ENCODE data around the gene CCDC134.

The CCDC134 gene

DNA sequence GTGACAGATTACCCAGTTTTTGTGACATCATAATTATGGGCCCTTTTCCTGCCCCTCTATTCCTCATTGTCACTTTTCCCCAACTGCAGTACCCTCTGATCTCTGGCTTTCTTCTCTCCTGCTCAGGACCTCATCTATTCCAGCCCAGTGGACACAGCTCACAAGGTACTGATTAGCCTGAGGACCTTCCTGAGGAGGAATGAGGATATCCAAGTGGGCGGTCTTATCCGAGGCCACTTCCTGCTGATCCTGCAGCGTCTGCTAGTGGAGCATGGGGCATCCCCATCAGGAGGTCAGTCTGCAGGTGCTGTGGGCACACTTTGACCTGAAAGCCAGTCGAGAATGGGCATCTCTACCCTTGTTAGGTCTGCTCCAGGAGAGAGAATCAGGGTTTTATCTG, 24.5 kb upstream of the CCDC134 start:
- in situ Hi-C loops (cut with HindIII; ENCODE audit: low sequenced_read_pairs), result loop anchor here (5.0 kb wide), 1 partner anchor 34 kb away; no protein-coding TSS in a partner anchor
- TF ChIP-seq, protein P1, sequence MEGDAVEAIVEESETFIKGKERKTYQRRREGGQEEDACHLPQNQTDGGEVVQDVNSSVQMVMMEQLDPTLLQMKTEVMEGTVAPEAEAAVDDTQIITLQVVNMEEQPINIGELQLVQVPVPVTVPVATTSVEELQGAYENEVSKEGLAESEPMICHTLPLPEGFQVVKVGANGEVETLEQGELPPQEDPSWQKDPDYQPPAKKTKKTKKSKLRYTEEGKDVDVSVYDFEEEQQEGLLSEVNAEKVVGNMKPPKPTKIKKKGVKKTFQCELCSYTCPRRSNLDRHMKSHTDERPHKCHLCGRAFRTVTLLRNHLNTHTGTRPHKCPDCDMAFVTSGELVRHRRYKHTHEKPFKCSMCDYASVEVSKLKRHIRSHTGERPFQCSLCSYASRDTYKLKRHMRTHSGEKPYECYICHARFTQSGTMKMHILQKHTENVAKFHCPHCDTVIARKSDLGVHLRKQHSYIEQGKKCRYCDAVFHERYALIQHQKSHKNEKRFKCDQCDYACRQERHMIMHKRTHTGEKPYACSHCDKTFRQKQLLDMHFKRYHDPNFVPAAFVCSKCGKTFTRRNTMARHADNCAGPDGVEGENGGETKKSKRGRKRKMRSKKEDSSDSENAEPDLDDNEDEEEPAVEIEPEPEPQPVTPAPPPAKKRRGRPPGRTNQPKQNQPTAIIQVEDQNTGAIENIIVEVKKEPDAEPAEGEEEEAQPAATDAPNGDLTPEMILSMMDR (IDR thresholded peaks at IDR 0.05; ENCODE audit: low read depth, low read length, missing control alignments), result no peak
- DNase-seq (ENCODE audit: low read depth), result no peak
- no peak overlapping the region for H3K4me3 ChIP-seq (ENCODE audit: low read depth, low read length)

DNA sequence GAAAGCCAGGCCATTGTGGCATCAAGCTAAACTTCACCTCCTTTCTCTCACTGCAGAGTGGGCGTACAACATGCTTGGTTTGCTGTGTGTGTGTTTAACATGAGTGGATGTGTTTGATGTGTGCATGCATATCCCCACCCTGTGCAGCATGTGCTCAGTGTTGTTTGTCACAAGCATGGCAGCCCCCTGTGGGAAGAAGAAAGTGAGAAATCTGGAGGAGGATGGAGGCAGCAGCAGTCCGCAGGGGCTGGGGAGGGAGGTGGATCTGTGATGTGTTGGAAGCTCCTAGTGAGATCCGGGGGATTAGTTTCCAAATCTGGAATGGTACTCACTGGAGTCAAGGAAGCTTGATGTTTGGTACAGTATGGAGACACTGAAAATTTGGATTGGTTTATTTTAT, 24.1 kb upstream of the CCDC134 start:
- DNase-seq (ENCODE audit: low read depth), result no peak
- TF ChIP-seq, protein P1 (IDR thresholded peaks at IDR 0.05; ENCODE audit: low read depth, low read length, missing control alignments), result no peak
- in situ Hi-C loops (cut with HindIII; ENCODE audit: low sequenced_read_pairs), result loop anchor here (5.0 kb wide), 1 partner anchor 34 kb away; no protein-coding TSS in a partner anchor
- H3K4me3 ChIP-seq (ENCODE audit: low read depth, low read length), result no peak overlapping the region

DNA sequence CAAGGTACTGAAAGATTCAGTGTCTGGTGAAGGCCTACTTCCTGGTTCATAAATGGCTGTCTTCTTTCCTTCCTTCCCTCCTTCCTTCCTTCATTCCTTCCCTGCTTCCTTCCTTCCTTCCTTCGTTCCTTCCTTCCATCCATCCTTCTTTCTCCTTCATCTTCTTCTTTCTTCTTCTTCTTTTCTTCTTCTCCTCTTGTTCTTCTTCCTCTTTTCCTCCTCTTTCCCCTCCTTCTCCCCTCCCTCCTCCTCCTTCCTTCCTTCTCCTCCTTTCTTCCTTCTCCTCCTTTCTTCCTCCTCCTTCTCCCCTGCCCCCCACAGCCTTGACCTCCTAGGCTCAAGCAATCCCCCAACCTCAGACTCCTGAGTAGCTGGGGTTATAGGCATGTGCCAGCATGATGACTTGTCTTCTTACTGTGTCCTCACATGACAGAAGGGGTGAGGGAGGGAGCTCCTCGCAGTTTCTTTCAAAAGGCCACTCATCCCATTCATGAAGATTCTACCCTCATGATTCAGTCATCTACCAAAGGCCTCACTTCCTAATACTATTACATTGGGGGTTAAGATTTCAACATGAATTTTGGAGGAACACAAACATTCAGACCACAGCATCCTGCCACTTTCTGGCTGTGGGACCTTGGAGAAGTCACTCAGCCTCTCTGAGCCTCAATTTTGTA, 22.6 kb upstream of the CCDC134 start:
- TF ChIP-seq, protein P1 (IDR thresholded peaks at IDR 0.05; ENCODE audit: low read depth, low read length, missing control alignments), result no peak
- in situ Hi-C loops (cut with HindIII; ENCODE audit: low sequenced_read_pairs), result loop anchor here (5.0 kb wide), 1 partner anchor 36 kb away; no protein-coding TSS in a partner anchor
- DNase-seq (ENCODE audit: low read depth), result no peak
- H3K4me3 ChIP-seq (ENCODE audit: low read depth, low read length), result no peak overlapping the region

GRCh38 chr22:41779929-41780505, 20.5 kb upstream of the CCDC134 start:
- TF ChIP-seq, protein P1 (IDR thresholded peaks at IDR 0.05; ENCODE audit: low read depth, low read length, missing control alignments), result no peak

GRCh38 chr22:41780746-41781505, 19.6 kb upstream of the CCDC134 start:
- DNase-seq (ENCODE audit: low read depth), result no peak
- in situ Hi-C loops (cut with HindIII; ENCODE audit: low sequenced_read_pairs), result no loop called here
- no peak overlapping the region for H3K4me3 ChIP-seq (ENCODE audit: low read depth, low read length)

More at GRCh38 chr22:41779929-41780505, 20.5 kb upstream of the CCDC134 start:
- no peak for DNase-seq (ENCODE audit: low read depth)
- in situ Hi-C loops (cut with HindIII; ENCODE audit: low sequenced_read_pairs), result loop anchor here (5.0 kb wide), 1 partner anchor 38 kb away; no protein-coding TSS in a partner anchor
- no peak overlapping the region for H3K4me3 ChIP-seq (ENCODE audit: low read depth, low read length)

GRCh38 chr22:41781507-41781906, 19.0 kb upstream of the CCDC134 start:
- TF ChIP-seq, protein P1 (IDR thresholded peaks at IDR 0.05; ENCODE audit: low read depth, low read length, missing control alignments), result no peak
- DNase-seq (ENCODE audit: low read depth), result no peak
- in situ Hi-C loops (cut with HindIII; ENCODE audit: low sequenced_read_pairs), result no loop called here
- H3K4me3 ChIP-seq (ENCODE audit: low read depth, low read length), result no peak overlapping the region

More at GRCh38 chr22:41780746-41781505, 19.6 kb upstream of the CCDC134 start:
- TF ChIP-seq, protein P1 (IDR thresholded peaks at IDR 0.05; ENCODE audit: low read depth, low read length, missing control alignments), result no peak

Data from astrocyte of the cerebellum (primary cell).